DOHH2 (cell line): ENCODE results near the gene MEIS3.

Source experiments
- CTCF ChIP-seq: fragments of 200-600 bp; sonication (generic); IDR thresholded peaks from one replicate; pipeline ENCODE4 v1.5.1; 2014; ENCODE audit warnings: antibody characterized with exemption, mild to moderate bottlenecking, low read depth, low read length; ENCODE audit not compliant: poor library complexity, severe bottlenecking
- EZH2phosphoT487 ChIP-seq: fragments of 200-600 bp; sonication (generic); IDR thresholded peaks from 2 replicates; pipeline ENCODE4 v1.6.1; 2017; ENCODE audit warnings: borderline replicate concordance, mild to moderate bottlenecking, antibody characterized with exemption, low read length, moderate library complexity, mixed read lengths

GRCh38 chr19:47438793-47439220, 19.5 kb upstream of the MEIS3 start:
- TF ChIP-seq CTCF (no peak), EZH2phosphoT487 (no peak)
